ENCODE measurements around the gene FAM131A. TPM values are rescaled to one million over a fixed set of nuclear protein-coding genes. Genes with fewer than 3 reads are reported as not detected.

FAM131A gene
- total and polyA plus RNA-seq, 10 of the 15 experiments (the other 5 are each of a cell fraction or from before 2014, with no cell fraction given): 0.31 to 4.5 (median 1.5) TPM

DNA sequence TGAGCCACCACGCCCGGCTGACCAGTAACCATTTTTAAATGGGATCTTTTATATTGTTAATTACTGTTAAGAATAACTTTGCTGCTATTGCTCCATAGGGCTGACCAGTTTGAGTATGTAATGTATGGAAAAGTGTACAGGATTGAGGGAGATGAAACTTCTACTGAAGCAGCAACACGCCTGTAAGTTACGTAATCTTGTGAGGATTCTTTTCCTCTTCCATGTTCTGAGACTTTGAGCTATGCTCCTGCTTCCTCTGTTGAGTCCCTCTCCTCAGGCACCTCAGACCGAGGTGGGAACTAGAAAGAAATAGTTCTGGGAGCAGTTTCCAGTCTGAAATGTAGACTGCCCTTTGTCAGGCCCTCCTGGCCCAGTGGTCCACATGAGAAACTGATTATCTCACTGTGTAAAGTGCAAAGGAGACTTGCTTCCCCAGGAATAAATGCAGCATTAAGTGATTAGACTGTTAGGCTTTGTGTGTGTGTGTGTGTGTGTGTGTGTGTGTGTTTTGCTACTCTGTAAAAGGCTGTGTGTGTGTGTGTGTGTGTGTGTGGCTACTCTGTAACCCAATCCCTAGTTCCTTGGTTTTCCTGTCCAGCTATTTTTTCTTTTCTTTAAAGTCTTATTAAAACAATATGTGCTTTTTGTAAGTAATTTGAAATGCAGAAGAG, 29.4 kb downstream of the FAM131A start:
- BruUV-seq (replicated peaks): TSS peak; percentile 31
- H3K27me3 ChIP-seq (replicated peaks in 1 of 2; ENCODE audit: control insufficient read depth in 2 of 2, insufficient read depth in 2 of 2, low read length in 1 of 2): no peaks in the 10 kb centered on the region
- H3K36me3 ChIP-seq (ENCODE audit: control insufficient read depth in 2 of 2, insufficient read depth in 2 of 2, low read length in 1 of 2): peaks cover 2 to 5% of the 10 kb centered on the region in 2 experiments; a peak in 2 of 4 replicates
- H3K4me3 ChIP-seq: no peak overlapping the region
- ATAC-seq (no peak), FAIRE-seq (no peak), DNase-seq (ENCODE audit: low read depth, low spot score) (no peak)
- SMC1A ChIA-PET (ENCODE audit: uncharacterized antibody, unreplicated experiment): no interaction called here
- POLR2A ChIA-PET: no interaction called here
- in situ Hi-C loops (cut with MboI): no loop called here
- no peaks in the 10 kb centered on the region for H4K20me1 ChIP-seq (ENCODE audit: control insufficient read depth, insufficient read depth)
- WGBS (ENCODE audit: insufficient coverage, insufficient replicate concordance, low lambda C conversion rate, missing lambda C conversion rate): 88% methylated on average over 5 of the region's 5 CpGs
- H3K4me2 ChIP-seq (ENCODE audit: control insufficient read depth, insufficient read depth): no peak overlapping the region
- peaks cover 20% of the 10 kb centered on the region for H3K79me2 ChIP-seq (ENCODE audit: control insufficient read depth, insufficient read depth, low read length)
- no peaks in the 10 kb centered on the region for H3K9me3 ChIP-seq (replicated peaks; ENCODE audit: control insufficient read depth, insufficient read depth, low read length)
- intact Hi-C loops (cut with micrococcal nuclease; ENCODE audit: unreplicated experiment): no loop called here
- RAD21 ChIA-PET (ENCODE audit: unreplicated experiment): no interaction called here
- H3K4me1 ChIP-seq (ENCODE audit: control insufficient read depth, insufficient read depth, low read length): 0 out of 2 replicates have a peak, but pooled peaks cover 3% of the 10 kb centered on the region
- no peak for TF ChIP-seq PAX8 (IDR thresholded peaks at IDR 0.05)
- no peak for TF ChIP-seq CHD2 (IDR thresholded peaks at IDR 0.05; ENCODE audit: borderline replicate concordance, low read depth, low read length)
- TF ChIP-seq ATF7 (IDR thresholded peaks at IDR 0.05; ENCODE audit: low read depth): no peak
- H3K27ac ChIP-seq (ENCODE audit: control insufficient read depth, insufficient read depth): no peak overlapping the region
- H2AFZ ChIP-seq (ENCODE audit: control insufficient read depth, low read depth, low read length): no peak overlapping the region
- CTCF ChIA-PET: interaction anchor here (1.3 kb wide), 1 partner anchor 19 kb away, joined by 3 read pairs; no protein-coding TSS in a partner anchor
- H3K9ac ChIP-seq (ENCODE audit: control insufficient read depth, insufficient read depth, low read length): no peak overlapping the region

DNA sequence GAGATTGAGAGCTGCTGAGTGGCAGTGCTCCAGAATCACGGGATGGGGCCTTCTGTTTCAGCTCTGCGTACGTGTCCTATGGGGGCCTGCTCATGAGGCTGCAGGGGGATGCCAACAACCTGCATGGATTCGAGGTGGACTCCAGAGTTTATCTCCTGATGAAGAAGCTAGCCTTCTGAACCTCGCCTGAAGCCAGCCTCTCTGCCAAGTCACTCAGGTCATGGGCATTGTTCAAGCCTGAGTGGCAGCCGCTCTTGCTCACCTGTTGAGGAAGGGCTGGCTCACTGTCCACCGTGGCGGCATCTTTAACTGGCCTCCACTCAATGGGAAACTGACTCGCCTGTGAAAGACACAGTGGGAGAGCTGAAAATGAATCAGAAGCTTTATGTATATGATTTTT, 30.7 kb downstream of the FAM131A start:
- BruUV-seq (replicated peaks): no TSS peak
- ATAC-seq: no peak
- Histone ChIP-seq H3K4me3 (no peak overlapping the region), H3K9me3 (replicated peaks; ENCODE audit: control insufficient read depth, insufficient read depth, low read length) (no peaks in the 10 kb centered on the region), H3K36me3 (ENCODE audit: control insufficient read depth in 2 of 2, insufficient read depth in 2 of 2, low read length in 1 of 2) (peaks cover 2 to 5% of the 10 kb centered on the region in 2 experiments; a peak in 2 of 4 replicates), H3K79me2 (ENCODE audit: control insufficient read depth, insufficient read depth, low read length) (peaks cover 20% of the 10 kb centered on the region), H2AFZ (ENCODE audit: control insufficient read depth, low read depth, low read length) (no peak overlapping the region), H3K27ac (ENCODE audit: control insufficient read depth, insufficient read depth) (no peak overlapping the region), H3K27me3 (replicated peaks in 1 of 2; ENCODE audit: control insufficient read depth in 2 of 2, insufficient read depth in 2 of 2, low read length in 1 of 2) (0 out of 4 replicates have a peak, but pooled peaks cover 0 to 2% of the 10 kb centered on the region in 2 experiments), H3K4me1 (ENCODE audit: control insufficient read depth, insufficient read depth, low read length) (0 out of 2 replicates have a peak, but pooled peaks cover 3% of the 10 kb centered on the region), H4K20me1 (ENCODE audit: control insufficient read depth, insufficient read depth) (no peaks in the 10 kb centered on the region), H3K4me2 (ENCODE audit: control insufficient read depth, insufficient read depth) (no peak overlapping the region), H3K9ac (ENCODE audit: control insufficient read depth, insufficient read depth, low read length) (no peak overlapping the region)
- intact Hi-C loops (cut with micrococcal nuclease; ENCODE audit: unreplicated experiment): no loop called here
- 98% methylated on average over 9 of the region's 9 CpGs for WGBS (ENCODE audit: insufficient coverage, insufficient replicate concordance, low lambda C conversion rate, missing lambda C conversion rate)
- in situ Hi-C loops (cut with MboI): no loop called here
- ChIA-PET RAD21 (ENCODE audit: unreplicated experiment) (no interaction called here), POLR2A (no interaction called here), SMC1A (ENCODE audit: uncharacterized antibody, unreplicated experiment) (no interaction called here), CTCF (no interaction called here)
- FAIRE-seq: no peak
- no peak for DNase-seq (ENCODE audit: low read depth, low spot score)
- TF ChIP-seq FOS (IDR thresholded peaks at IDR 0.05; ENCODE audit: borderline replicate concordance, extremely low read depth, insufficient read length): no peak
- TF ChIP-seq, protein P1, sequence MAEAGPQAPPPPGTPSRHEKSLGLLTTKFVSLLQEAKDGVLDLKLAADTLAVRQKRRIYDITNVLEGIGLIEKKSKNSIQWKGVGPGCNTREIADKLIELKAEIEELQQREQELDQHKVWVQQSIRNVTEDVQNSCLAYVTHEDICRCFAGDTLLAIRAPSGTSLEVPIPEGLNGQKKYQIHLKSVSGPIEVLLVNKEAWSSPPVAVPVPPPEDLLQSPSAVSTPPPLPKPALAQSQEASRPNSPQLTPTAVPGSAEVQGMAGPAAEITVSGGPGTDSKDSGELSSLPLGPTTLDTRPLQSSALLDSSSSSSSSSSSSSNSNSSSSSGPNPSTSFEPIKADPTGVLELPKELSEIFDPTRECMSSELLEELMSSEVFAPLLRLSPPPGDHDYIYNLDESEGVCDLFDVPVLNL (IDR thresholded peaks at IDR 0.05; ENCODE audit: low read depth, low read length): no peak
- no peak for TF ChIP-seq RAD21 (IDR thresholded peaks at IDR 0.05; ENCODE audit: insufficient read depth, low read depth, low read length)
- TF ChIP-seq SMAD1 (IDR thresholded peaks at IDR 0.05; ENCODE audit: low read depth, partially characterized antibody): no peak
- TF ChIP-seq NFIC (IDR thresholded peaks at IDR 0.05; ENCODE audit: low read depth, low read length): no peak
- no peak for TF ChIP-seq CHD1 (IDR thresholded peaks at IDR 0.05; ENCODE audit: low read depth, low read length)
- no peak for TF ChIP-seq ATF7 (IDR thresholded peaks at IDR 0.05; ENCODE audit: low read depth)
- TF ChIP-seq MYC (IDR thresholded peaks at IDR 0.05; ENCODE audit: insufficient read depth, insufficient read length, insufficient replicate concordance, low read length, severe bottlenecking): no peak
- TF ChIP-seq JUNB (IDR thresholded peaks at IDR 0.05): no peak
- TF ChIP-seq EZH2 (IDR thresholded peaks at IDR 0.05; ENCODE audit: borderline replicate concordance, control insufficient read depth, low read depth, low read length): no peak
- TF ChIP-seq, protein P2, sequence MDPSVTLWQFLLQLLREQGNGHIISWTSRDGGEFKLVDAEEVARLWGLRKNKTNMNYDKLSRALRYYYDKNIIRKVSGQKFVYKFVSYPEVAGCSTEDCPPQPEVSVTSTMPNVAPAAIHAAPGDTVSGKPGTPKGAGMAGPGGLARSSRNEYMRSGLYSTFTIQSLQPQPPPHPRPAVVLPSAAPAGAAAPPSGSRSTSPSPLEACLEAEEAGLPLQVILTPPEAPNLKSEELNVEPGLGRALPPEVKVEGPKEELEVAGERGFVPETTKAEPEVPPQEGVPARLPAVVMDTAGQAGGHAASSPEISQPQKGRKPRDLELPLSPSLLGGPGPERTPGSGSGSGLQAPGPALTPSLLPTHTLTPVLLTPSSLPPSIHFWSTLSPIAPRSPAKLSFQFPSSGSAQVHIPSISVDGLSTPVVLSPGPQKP (IDR thresholded peaks at IDR 0.05; ENCODE audit: low read depth, low read length): no peak
- TF ChIP-seq CBFB (IDR thresholded peaks at IDR 0.05; ENCODE audit: low read depth): no peak
